SK-N-MC (cell line): Measurements from ENCODE around the gene BHLHE40.

Source experiments
- EZH2 ChIP-seq: fragments of 200-600 bp; sonication (generic); IDR thresholded peaks from one replicate; pipeline ENCODE4 v1.6.1; 2017; ENCODE audit warnings: antibody characterized with exemption
- POLR2AphosphoS5 ChIP-seq: IDR thresholded peaks from 2 replicates; pipeline ENCODE4 v1.6.1; 2012; ENCODE audit warnings: mild to moderate bottlenecking, low read depth, low read length, borderline replicate concordance

DNA sequence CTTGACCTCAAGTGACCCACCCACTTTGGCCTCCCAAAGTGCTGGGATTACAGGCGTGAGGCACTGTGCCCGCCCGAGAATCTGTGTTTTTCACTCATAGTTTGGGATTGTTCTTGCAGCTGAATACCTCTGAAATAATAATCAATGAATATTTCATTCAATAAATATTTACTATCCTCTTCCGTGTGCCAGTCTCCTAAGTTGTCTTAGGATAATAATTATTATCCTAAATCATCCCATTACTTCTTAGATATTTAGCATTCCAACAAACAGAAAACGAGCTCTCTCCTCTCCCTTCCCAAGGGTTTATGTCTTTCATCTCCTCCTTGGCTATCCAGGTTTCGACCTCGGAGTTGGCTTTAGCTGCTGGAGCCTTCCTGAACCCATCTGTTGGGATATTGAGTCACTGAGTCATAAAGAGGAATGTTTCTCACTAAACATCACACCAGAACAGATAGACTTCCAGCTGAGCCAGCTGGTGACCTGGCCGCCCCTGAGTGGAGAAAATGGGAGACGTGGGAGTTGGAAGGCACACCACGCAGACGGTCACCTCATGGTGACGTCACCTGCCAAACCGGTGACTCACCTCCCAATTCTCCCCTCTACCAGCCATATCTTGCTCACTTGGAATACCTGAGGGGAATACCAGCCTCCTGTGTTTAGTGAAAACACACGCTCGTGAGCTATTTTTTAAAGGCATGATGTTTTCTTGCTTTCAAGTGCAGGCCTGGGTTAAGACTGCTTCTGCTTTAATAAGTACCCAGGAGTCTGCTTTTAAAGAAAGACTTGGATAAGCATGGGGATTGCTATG lies 43.9 kb downstream of the BHLHE40 start:
- TF ChIP-seq POLR2AphosphoS5 (no peak), EZH2 (no peak)
